ENCODE data around the gene DSCAML1.

Gene DSCAML1

GRCh38 chr11:117441146-117441975 lies 355.7 kb downstream of the DSCAML1 start:
- Histone ChIP-seq H3K4me3 (ENCODE audit: low read depth in 1 of 2, low read length in 2 of 2) (no peak overlapping the region), H3K27ac (ENCODE audit: low read depth, low read length) (no peak overlapping the region), H3K36me3 (ENCODE audit: insufficient read depth, low read length) (no peaks in the 10 kb centered on the region), H3K4me1 (ENCODE audit: insufficient read depth, low read length) (no peaks in the 10 kb centered on the region), H3K27me3 (ENCODE audit: control insufficient read depth in 1 of 2, insufficient read depth in 2 of 2, low read length in 2 of 2) (no peaks in the 10 kb centered on the region), H3K9me3 (ENCODE audit: low read length) (no peaks in the 10 kb centered on the region), H3K9ac (ENCODE audit: low read length) (no peak overlapping the region)

DNA sequence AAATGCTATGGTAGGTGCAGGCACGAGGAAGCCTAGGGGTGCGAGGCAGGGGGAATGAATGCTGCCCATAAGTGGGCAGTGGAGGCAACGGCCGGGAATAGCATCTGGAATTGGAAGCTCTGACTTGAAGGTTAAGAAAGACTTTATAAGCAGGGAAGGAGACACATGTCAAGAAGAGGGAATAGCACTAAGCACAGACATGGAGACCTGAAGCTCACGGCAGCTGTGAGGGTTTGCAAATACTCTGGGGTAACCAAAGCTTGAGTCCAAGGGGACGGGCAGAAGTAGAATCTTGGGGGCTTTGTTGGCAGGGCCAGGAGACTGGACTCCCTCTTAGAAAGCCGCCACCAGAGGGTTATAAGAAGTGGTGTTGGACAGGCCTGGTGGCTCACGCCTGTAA lies 356.8 kb downstream of the DSCAML1 start:
- no peak overlapping the region for H3K9ac ChIP-seq (ENCODE audit: low read length)
- H3K4me3 ChIP-seq (ENCODE audit: low read depth in 1 of 2, low read length in 2 of 2) = no peak overlapping the region
- H3K27me3 ChIP-seq (ENCODE audit: control insufficient read depth in 1 of 2, insufficient read depth in 2 of 2, low read length in 2 of 2) = no peaks in the 10 kb centered on the region
- H3K27ac ChIP-seq (ENCODE audit: low read depth, low read length) = no peak overlapping the region
- no peaks in the 10 kb centered on the region for H3K36me3 ChIP-seq (ENCODE audit: insufficient read depth, low read length)
- no peaks in the 10 kb centered on the region for H3K4me1 ChIP-seq (ENCODE audit: insufficient read depth, low read length)
- no peaks in the 10 kb centered on the region for H3K9me3 ChIP-seq (ENCODE audit: low read length)

- Histone ChIP-seq H3K9me3 (ENCODE audit: low read length) (no peaks in the 10 kb centered on the region), H3K27ac (ENCODE audit: low read depth, low read length) (no peak overlapping the region), H3K27me3 (ENCODE audit: control insufficient read depth in 1 of 2, insufficient read depth in 2 of 2, low read length in 2 of 2) (no peaks in the 10 kb centered on the region), H3K4me3 (ENCODE audit: low read depth in 1 of 2, low read length in 2 of 2) (no peak overlapping the region), H3K4me1 (ENCODE audit: insufficient read depth, low read length) (no peaks in the 10 kb centered on the region), H3K9ac (ENCODE audit: low read length) (no peak overlapping the region), H3K36me3 (ENCODE audit: insufficient read depth, low read length) (no peaks in the 10 kb centered on the region)
Measured at GRCh38 chr11:117439256-117439655, 357.8 kb downstream of the DSCAML1 start.

DNA sequence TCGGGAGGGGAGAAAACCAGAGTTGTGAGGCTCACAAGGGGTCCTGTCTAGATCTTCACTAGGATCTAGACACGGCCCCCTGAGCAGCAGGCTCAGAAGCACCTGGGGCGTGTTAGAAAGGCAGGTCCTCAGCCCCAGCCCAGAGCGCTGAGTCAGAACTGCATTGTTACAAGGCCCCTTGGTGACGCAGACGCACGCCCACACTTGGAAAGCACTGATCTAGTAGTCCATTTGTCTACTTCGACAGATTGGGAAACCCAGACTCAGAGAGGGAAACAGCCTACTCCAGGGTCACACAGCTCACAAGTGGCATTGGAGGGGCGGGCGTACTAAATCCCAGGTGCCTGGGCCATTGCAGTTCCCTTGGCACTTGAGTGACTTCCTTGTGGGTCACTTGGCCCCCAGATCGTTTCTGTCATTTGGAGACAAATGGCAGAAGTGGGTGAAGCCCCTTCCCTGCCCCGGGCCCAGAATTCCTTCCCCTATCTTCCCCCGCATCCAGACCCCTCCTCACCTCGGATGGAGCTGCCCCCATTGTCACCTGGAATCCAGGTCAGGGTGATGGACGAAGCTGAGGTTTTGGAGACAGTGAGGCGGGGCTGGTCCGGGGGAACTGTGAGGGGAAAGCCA lies 358.5 kb downstream of the DSCAML1 start:
- H3K27ac ChIP-seq (ENCODE audit: low read depth, low read length) = no peak overlapping the region
- H3K36me3 ChIP-seq (ENCODE audit: insufficient read depth, low read length) = no peaks in the 10 kb centered on the region
- H3K4me3 ChIP-seq (ENCODE audit: low read depth in 1 of 2, low read length in 2 of 2) = no peak overlapping the region
- H3K27me3 ChIP-seq (ENCODE audit: control insufficient read depth in 1 of 2, insufficient read depth in 2 of 2, low read length in 2 of 2) = no peaks in the 10 kb centered on the region
- H3K4me1 ChIP-seq (ENCODE audit: insufficient read depth, low read length) = no peaks in the 10 kb centered on the region
- no peak overlapping the region for H3K9ac ChIP-seq (ENCODE audit: low read length)
- H3K9me3 ChIP-seq (ENCODE audit: low read length) = no peaks in the 10 kb centered on the region

DNA sequence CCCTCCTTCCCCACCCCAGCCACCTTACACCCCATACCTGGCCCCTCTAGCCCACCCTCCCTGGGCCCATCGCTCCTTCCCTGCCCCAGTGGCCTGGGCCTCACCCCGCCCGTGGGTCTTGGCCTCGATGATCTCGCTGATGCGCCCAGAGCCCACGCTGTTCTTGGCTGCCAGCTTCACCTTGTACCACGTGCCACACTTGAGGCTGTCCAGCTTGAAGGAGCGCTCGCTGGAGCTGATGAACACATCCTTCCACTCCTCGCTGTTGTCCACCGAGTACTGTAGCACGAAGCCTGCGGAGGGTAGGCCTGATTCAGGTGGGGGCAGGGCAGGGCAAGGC lies 359.3 kb downstream of the DSCAML1 start:
- H3K27ac ChIP-seq (ENCODE audit: low read depth, low read length) = no peak overlapping the region
- no peaks in the 10 kb centered on the region for H3K36me3 ChIP-seq (ENCODE audit: insufficient read depth, low read length)
- no peaks in the 10 kb centered on the region for H3K9me3 ChIP-seq (ENCODE audit: low read length)
- H3K4me3 ChIP-seq (ENCODE audit: low read depth in 1 of 2, low read length in 2 of 2) = no peak overlapping the region
- H3K27me3 ChIP-seq (ENCODE audit: control insufficient read depth in 1 of 2, insufficient read depth in 2 of 2, low read length in 2 of 2) = no peaks in the 10 kb centered on the region
- no peak overlapping the region for H3K9ac ChIP-seq (ENCODE audit: low read length)
- H3K4me1 ChIP-seq (ENCODE audit: insufficient read depth, low read length) = no peaks in the 10 kb centered on the region

DNA sequence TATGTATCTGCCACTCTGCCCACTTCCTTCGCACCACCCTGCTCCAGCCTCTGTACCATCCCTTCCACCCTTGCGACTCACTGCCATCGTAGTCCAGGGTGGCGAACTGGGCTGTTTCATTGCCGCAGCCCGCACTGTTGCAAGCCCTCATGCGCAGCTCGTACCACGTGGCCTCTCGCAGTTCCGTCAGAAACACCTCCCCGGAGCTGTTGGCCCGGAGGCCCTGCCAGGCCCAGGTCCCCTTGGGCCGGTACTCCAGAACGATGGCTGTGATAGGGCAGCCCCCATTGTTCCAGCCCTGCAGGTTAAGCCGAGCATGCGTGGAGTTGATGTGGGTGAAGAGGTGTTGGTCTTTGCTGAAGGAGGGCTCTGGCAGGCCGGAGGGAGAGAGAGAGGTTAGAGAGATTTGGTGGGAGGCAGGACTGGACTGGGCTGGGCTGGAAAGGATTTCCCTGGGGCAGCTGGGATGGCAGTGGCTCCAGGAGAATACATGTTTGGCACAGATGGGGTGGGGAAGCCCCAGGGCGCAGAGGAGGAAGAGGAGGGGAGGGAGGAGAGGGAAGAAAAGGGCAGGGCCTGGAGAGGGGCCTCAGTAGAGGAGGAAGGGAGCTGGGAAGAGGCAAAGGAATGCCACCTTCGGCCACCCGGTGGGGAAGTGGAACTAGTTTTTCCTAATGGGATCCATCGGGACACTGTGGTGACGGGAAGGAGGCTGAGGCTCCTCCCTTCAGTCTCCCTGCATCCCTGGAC lies 359.8 kb downstream of the DSCAML1 start:
- H3K27ac ChIP-seq (ENCODE audit: low read depth, low read length) = no peak overlapping the region
- no peaks in the 10 kb centered on the region for H3K36me3 ChIP-seq (ENCODE audit: insufficient read depth, low read length)
- no peaks in the 10 kb centered on the region for H3K27me3 ChIP-seq (ENCODE audit: control insufficient read depth in 1 of 2, insufficient read depth in 2 of 2, low read length in 2 of 2)
- no peaks in the 10 kb centered on the region for H3K4me1 ChIP-seq (ENCODE audit: insufficient read depth, low read length)
- H3K4me3 ChIP-seq (ENCODE audit: low read depth in 1 of 2, low read length in 2 of 2) = no peak overlapping the region
- no peak overlapping the region for H3K9ac ChIP-seq (ENCODE audit: low read length)
- H3K9me3 ChIP-seq (ENCODE audit: low read length) = no peaks in the 10 kb centered on the region

DNA sequence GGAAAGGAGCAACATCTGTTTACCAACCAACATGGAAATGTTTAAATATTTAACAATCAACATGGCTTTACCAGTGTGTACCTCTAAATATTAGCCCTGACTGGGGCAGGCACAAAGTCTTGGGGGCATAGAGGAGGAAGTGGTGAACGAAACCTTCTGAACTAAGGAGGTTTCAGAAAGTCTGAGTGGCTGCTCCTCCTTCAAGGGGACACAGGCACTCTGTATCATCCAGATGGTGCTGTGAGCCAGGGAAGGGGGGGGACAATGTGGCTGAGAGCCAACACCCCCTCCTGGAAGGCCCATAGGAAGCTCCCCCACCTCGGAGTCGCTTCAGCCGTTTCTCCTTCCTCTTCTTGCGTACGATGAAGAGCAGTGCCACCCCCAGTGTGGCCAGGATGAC lies 361.7 kb downstream of the DSCAML1 start:
- peaks cover 6% of the 10 kb centered on the region for H3K36me3 ChIP-seq (ENCODE audit: insufficient read depth, low read length)
- H3K4me1 ChIP-seq (ENCODE audit: insufficient read depth, low read length) = no peaks in the 10 kb centered on the region
- H3K27me3 ChIP-seq (ENCODE audit: control insufficient read depth in 1 of 2, insufficient read depth in 2 of 2, low read length in 2 of 2) = no peaks in the 10 kb centered on the region
- no peak overlapping the region for H3K27ac ChIP-seq (ENCODE audit: low read depth, low read length)
- no peak overlapping the region for H3K9ac ChIP-seq (ENCODE audit: low read length)
- H3K4me3 ChIP-seq (ENCODE audit: low read depth in 1 of 2, low read length in 2 of 2) = no peak overlapping the region
- no peaks in the 10 kb centered on the region for H3K9me3 ChIP-seq (ENCODE audit: low read length)

DNA sequence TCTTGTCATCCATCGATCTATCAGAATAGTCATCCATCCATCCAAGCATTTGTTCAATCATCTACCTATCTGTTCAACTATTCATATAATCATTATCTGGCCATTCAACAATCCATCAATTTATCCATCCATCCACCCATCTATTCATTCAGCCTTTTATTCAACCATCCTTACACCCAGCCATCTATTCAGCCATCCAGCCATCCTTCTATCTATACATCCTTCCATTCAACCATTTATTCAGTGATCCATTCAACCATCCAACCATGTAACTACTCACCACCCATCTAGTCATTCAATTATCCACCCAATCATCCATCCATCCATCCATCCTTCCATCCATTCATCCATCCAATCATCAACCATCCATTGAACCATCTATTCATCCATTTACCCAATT lies 362.5 kb downstream of the DSCAML1 start:
- H3K27me3 ChIP-seq (ENCODE audit: control insufficient read depth in 1 of 2, insufficient read depth in 2 of 2, low read length in 2 of 2) = no peaks in the 10 kb centered on the region
- H3K4me1 ChIP-seq (ENCODE audit: insufficient read depth, low read length) = no peaks in the 10 kb centered on the region
- no peak overlapping the region for H3K4me3 ChIP-seq (ENCODE audit: low read depth in 1 of 2, low read length in 2 of 2)
- no peaks in the 10 kb centered on the region for H3K9me3 ChIP-seq (ENCODE audit: low read length)
- H3K9ac ChIP-seq (ENCODE audit: low read length) = no peak overlapping the region
- H3K27ac ChIP-seq (ENCODE audit: low read depth, low read length) = no peak overlapping the region
- H3K36me3 ChIP-seq (ENCODE audit: insufficient read depth, low read length) = peaks cover 6% of the 10 kb centered on the region

- Histone ChIP-seq H3K4me3 (ENCODE audit: low read depth in 1 of 2, low read length in 2 of 2) (no peak overlapping the region), H3K4me1 (ENCODE audit: insufficient read depth, low read length) (no peaks in the 10 kb centered on the region), H3K27me3 (ENCODE audit: control insufficient read depth in 1 of 2, insufficient read depth in 2 of 2, low read length in 2 of 2) (no peaks in the 10 kb centered on the region), H3K36me3 (ENCODE audit: insufficient read depth, low read length) (peaks cover 6% of the 10 kb centered on the region), H3K9ac (ENCODE audit: low read length) (no peak overlapping the region), H3K27ac (ENCODE audit: low read depth, low read length) (no peak overlapping the region), H3K9me3 (ENCODE audit: low read length) (no peaks in the 10 kb centered on the region)
Measured at GRCh38 chr11:117433717-117434116, 363.3 kb downstream of the DSCAML1 start.

DNA sequence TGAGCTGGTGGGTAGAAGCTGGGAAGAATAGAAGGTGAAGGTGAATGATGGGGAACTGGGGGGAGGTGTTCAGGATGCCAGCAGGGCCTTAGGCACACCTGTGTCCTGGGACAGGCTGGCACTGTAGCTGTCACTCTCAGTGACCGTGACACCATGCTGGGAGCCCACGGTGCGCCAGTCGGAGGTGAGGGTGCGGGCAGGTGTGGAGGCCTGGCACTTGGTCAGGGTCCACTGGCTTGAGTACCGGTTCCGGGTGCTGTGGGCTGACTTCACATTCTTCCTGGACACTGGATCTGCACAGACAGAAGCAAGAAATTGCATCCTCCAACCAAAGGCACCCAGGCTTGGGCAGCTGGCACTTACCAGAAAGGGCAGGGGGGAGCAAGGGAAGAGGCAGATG lies 365.6 kb downstream of the DSCAML1 start:
- no peaks in the 10 kb centered on the region for H3K9me3 ChIP-seq (ENCODE audit: low read length)
- H3K27ac ChIP-seq (ENCODE audit: low read depth, low read length) = no peak overlapping the region
- H3K9ac ChIP-seq (ENCODE audit: low read length) = no peak overlapping the region
- H3K36me3 ChIP-seq (ENCODE audit: insufficient read depth, low read length) = peaks cover 6% of the 10 kb centered on the region
- H3K4me3 ChIP-seq (ENCODE audit: low read depth in 1 of 2, low read length in 2 of 2) = no peak overlapping the region
- H3K4me1 ChIP-seq (ENCODE audit: insufficient read depth, low read length) = no peaks in the 10 kb centered on the region
- H3K27me3 ChIP-seq (ENCODE audit: control insufficient read depth in 1 of 2, insufficient read depth in 2 of 2, low read length in 2 of 2) = no peaks in the 10 kb centered on the region

DNA sequence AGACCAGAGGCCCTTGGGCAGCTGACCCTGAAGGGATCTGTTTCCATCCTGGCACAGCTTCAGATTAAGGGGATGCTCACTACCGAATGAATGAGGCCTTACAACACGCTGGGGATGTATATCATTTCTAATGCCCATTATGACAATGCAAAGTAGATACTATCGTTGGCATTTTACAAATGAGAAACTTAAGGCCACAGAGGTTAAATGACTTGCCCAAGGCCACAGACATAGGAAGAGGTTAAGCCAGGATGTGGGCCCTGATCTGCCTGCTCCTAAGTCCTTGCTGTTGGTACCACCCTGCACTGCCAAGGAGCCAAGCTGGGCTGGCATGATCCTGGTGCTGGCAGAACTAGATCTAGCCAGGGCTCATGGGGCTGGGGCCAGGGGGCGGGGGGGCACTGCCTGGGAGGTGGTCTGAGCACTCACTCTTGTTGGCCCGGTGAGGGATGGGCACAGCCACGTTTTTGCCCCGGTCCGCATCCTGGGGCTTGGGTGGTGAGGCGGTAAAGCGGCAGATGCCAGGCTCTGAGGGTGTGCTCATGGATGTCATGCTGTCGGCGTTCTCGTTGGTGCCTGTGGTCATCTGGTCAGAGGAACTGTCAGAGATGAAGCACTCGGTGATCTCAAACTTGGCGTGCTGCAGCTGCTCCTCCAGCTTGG lies 366.6 kb downstream of the DSCAML1 start:
- H3K9ac ChIP-seq (ENCODE audit: low read length) = no peak overlapping the region
- no peaks in the 10 kb centered on the region for H3K9me3 ChIP-seq (ENCODE audit: low read length)
- no peak overlapping the region for H3K4me3 ChIP-seq (ENCODE audit: low read depth in 1 of 2, low read length in 2 of 2)
- no peaks in the 10 kb centered on the region for H3K4me1 ChIP-seq (ENCODE audit: insufficient read depth, low read length)
- peaks cover 6% of the 10 kb centered on the region for H3K36me3 ChIP-seq (ENCODE audit: insufficient read depth, low read length)
- H3K27ac ChIP-seq (ENCODE audit: low read depth, low read length) = no peak overlapping the region
- H3K27me3 ChIP-seq (ENCODE audit: control insufficient read depth in 1 of 2, insufficient read depth in 2 of 2, low read length in 2 of 2) = no peaks in the 10 kb centered on the region

Measured in muscle layer of colon (tissue), 2 donors.